ENCODE measurements around the gene LRRC40.

- TF ChIP-seq EZH2phosphoT487 (IDR thresholded peaks at IDR 0.05; ENCODE audit: insufficient read depth, low read depth) (no peak), EZH2 (IDR thresholded peaks at IDR 0.05; ENCODE audit: insufficient read depth, poor library complexity, severe bottlenecking) (no peak)
Observed at GRCh38 chr1:70143048-70143659, 62.2 kb downstream of the LRRC40 start.
